Measurements from ENCODE around the gene IGFBP7.

DNA sequence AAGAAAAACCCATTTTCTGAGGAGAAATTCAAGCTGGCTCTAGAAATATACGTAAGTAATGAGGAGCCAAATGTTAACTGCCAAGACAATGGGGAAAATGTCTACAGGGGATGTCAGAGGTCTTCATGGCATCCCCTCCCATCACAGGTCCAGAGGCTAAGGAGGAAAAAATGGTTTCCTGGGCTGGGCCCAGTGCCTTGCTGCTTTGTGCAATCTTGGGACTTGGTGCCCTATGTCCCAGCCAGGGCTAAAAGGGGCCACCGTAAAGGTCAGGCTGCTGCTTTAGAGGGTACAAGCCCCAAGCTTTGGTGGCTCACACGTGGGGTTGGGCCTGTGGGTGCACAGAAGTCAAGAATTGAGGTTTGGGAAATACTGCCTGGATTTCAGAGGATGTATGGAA, 17.2 kb upstream of the IGFBP7 start:
- TF ChIP-seq, protein P1, sequence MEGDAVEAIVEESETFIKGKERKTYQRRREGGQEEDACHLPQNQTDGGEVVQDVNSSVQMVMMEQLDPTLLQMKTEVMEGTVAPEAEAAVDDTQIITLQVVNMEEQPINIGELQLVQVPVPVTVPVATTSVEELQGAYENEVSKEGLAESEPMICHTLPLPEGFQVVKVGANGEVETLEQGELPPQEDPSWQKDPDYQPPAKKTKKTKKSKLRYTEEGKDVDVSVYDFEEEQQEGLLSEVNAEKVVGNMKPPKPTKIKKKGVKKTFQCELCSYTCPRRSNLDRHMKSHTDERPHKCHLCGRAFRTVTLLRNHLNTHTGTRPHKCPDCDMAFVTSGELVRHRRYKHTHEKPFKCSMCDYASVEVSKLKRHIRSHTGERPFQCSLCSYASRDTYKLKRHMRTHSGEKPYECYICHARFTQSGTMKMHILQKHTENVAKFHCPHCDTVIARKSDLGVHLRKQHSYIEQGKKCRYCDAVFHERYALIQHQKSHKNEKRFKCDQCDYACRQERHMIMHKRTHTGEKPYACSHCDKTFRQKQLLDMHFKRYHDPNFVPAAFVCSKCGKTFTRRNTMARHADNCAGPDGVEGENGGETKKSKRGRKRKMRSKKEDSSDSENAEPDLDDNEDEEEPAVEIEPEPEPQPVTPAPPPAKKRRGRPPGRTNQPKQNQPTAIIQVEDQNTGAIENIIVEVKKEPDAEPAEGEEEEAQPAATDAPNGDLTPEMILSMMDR (IDR thresholded peaks at IDR 0.05): no peak
- TF ChIP-seq POLR2A (IDR thresholded peaks at IDR 0.05): no peak

Measured in uterus (tissue), 2 donors.